NAMALWA (cell line): ENCODE measurements around the gene DOCK9.

Experiments used
- DNase-seq: peaks from one replicate; pipeline ENCODE4 v3.0.0-alpha.2; 2015; ENCODE audit warnings: low spot score

The DOCK9 gene

GRCh38 chr13:98947925-98948324, 29.9 kb downstream of the DOCK9 start:
- DNase-seq = no peak

GRCh38 chr13:98945863-98946605, 31.8 kb downstream of the DOCK9 start:
- no peak for DNase-seq

GRCh38 chr13:98944336-98944735, 33.5 kb downstream of the DOCK9 start:
- DNase-seq = no peak

- no peak for DNase-seq
These were observed 34.9 kb downstream of the DOCK9 start for GRCh38 chr13:98942997-98943396.

GRCh38 chr13:98942485-98942884, 35.4 kb downstream of the DOCK9 start:
- DNase-seq = no peak

GRCh38 chr13:98941536-98941935, 36.3 kb downstream of the DOCK9 start:
- DNase-seq = no peak

- DNase-seq = no peak
These were observed 36.7 kb downstream of the DOCK9 start for GRCh38 chr13:98941126-98941525.

- no peak for DNase-seq
These were observed 37.4 kb downstream of the DOCK9 start for GRCh38 chr13:98940325-98941001.

GRCh38 chr13:98939660-98940191, 38.1 kb downstream of the DOCK9 start:
- no peak for DNase-seq

GRCh38 chr13:98938801-98939200, 39.1 kb downstream of the DOCK9 start:
- no peak for DNase-seq

- no peak for DNase-seq
These were observed 39.9 kb downstream of the DOCK9 start for GRCh38 chr13:98937911-98938381.

- DNase-seq = no peak
These were observed 43.6 kb downstream of the DOCK9 start for GRCh38 chr13:98934243-98934642.

GRCh38 chr13:98930151-98930591, 47.7 kb downstream of the DOCK9 start:
- peak; percentile 28 for DNase-seq

GRCh38 chr13:98927951-98928927, 49.6 kb downstream of the DOCK9 start:
- no peak for DNase-seq

- no peak for DNase-seq
These were observed 51.9 kb downstream of the DOCK9 start for GRCh38 chr13:98925949-98926348.

- DNase-seq = no peak
These were observed 54.0 kb downstream of the DOCK9 start for GRCh38 chr13:98923641-98924397.

GRCh38 chr13:98922306-98922705, 55.6 kb downstream of the DOCK9 start:
- no peak for DNase-seq

GRCh38 chr13:98921786-98922185, 56.1 kb downstream of the DOCK9 start:
- DNase-seq = no peak

- DNase-seq = no peak
These were observed 56.8 kb downstream of the DOCK9 start for GRCh38 chr13:98921015-98921580.

- DNase-seq = no peak
These were observed 58.3 kb downstream of the DOCK9 start for GRCh38 chr13:98919566-98919965.

GRCh38 chr13:98918771-98919170, 59.1 kb downstream of the DOCK9 start:
- DNase-seq = peak; percentile 14
